ENCODE data around the gene ALDH1A3.

The ALDH1A3 gene

DNA sequence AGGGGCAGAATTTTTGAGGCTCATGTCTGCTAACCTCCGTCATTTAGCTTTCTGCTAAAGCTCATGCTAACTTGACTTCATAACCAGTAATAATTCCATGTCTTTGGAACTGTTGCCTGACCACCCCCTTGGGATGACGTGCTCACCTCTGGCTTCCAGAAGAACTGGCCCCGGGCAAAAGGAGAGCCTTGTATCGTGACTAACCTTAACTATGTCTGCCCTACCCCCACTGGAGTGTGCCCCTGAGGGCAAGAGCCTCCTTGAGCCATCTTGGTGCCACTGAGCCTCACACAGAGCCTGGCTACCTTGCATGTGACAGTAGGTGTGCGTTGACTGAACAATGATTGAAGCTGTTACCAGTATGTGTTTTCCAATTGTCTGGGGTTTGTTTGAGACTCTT is 44.3 kb downstream of the ALDH1A3 start:
- DNase-seq (ENCODE audit: low read depth in 1 of 2, low spot score in 1 of 2): no peak

- no peak for DNase-seq (ENCODE audit: low read depth in 1 of 2, low spot score in 1 of 2)
Measured at GRCh38 chr15:100924436-100924835, 44.8 kb downstream of the ALDH1A3 start.

DNA sequence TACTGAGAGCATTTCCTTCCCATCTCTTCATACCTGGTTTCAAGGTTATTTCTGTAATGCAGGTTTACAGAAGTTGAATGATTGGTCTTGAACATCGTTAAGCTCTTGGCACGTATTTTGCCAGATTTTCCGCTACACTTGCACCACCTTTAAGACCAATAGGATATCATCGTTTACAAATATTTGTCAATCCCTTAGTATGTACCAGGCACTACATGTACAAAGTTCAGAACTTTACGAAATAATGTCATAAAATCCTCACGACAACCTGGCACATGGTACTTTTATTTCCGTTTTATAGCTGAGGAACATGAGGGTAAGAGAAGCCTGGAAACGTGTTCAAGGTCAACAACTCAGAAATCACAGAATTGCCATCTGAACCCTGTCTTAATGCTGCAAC is 45.8 kb downstream of the ALDH1A3 start:
- DNase-seq (ENCODE audit: low read depth in 1 of 2, low spot score in 1 of 2): no peak

DNA sequence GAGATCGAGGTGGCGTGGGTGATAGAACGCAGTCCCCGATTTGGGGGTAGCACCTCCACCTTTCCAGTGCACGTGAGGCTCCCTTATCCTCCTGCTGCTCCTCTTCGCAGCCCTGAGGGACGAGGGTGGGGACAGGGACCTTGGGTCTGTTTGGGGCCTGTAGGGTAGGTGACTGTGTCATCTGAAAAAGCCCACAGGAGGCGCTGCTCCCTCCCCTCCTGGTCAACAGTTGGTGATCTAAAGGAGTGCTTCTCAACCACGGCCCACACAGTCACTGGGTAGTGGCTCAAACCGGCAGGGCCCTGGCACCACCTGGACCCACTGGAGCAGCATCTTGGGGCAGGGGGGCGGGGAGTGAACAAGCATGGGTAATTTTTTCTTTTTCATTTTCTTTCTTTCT is 46.6 kb downstream of the ALDH1A3 start:
- no peak for DNase-seq (ENCODE audit: low read depth in 1 of 2, low spot score in 1 of 2)

- DNase-seq (ENCODE audit: low read depth in 1 of 2, low spot score in 1 of 2): no peak
Measured at GRCh38 chr15:100926971-100927756, 47.5 kb downstream of the ALDH1A3 start.

DNA sequence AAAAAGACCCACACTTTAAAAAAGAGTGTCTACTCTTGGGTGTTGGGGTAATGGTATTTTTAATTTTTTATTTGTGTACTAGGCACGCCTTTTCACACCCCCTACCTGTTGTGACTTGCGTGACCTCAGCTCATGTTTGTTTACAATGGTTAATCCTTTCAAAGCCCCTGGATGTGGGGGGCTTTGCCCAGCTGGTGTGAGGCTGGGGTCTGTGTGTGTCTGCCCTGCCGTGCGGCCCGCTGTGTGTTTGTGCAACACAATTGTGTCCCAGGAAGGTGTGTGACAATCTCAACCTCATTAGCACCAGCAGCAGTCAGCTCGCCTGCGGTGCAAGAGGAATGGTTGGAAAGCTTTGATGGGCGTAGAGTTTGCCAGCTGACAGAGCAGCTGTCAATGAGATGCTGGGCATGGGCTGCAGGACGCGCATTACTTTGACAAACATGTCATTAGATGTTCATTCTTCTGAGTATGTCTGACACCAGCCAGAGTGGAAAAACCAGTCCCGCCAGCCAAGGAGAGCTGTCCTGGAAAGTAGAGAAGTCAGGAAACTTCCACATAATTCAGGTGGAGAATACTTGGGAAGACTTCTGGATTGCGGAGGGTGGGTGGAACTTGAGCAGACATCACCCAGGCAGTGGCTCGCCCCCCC is 49.1 kb downstream of the ALDH1A3 start:
- no peak for DNase-seq (ENCODE audit: low read depth in 1 of 2, low spot score in 1 of 2)

DNA sequence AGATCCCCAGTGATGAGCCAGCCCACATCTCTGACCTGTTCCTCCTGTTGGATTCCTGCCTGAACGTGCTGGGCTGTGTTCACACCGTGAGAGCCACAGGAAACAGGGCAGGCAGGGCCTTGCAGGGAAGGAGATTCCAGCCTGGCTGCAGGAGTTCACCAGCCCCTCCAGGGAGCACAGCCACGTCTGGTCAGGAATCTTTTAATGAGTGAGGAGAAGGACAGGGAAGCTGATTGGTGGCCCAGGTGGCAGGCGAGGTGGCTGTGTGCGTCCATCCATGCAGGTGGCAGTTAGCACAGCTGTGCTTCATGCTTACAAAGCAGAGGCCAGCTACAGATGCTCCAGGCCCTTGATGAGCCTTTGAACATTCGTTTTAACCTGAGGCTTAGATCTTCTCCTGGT is 50.0 kb downstream of the ALDH1A3 start:
- no peak for DNase-seq (ENCODE audit: low read depth in 1 of 2, low spot score in 1 of 2)

DNA sequence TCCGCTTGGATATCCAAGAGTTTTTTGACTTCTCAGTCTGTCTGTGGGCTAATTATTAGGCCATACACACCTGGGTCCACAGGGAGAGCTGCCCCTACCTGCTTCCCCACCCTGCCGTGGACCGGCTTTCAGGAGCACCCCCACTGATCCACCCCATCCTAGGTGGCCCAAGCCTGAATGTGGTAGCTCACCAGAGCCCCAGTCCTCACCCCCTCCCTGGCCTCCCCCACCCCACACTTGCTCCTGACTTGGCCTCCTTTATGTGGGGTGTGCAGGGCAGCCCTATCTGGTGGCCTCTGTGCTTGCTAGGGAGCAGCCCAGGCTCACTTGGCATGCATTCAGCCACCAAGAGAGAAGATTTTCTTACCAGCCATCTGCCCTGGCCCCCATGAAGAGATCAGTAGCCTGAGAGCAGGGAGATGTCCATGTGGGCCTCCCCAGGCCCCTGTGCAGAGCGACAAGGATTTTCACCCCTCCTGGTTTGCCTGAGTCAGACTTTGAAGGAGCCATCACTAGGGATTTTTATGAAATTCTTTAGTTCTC is 50.7 kb downstream of the ALDH1A3 start:
- DNase-seq (ENCODE audit: low read depth in 1 of 2, low spot score in 1 of 2): no peak

DNA sequence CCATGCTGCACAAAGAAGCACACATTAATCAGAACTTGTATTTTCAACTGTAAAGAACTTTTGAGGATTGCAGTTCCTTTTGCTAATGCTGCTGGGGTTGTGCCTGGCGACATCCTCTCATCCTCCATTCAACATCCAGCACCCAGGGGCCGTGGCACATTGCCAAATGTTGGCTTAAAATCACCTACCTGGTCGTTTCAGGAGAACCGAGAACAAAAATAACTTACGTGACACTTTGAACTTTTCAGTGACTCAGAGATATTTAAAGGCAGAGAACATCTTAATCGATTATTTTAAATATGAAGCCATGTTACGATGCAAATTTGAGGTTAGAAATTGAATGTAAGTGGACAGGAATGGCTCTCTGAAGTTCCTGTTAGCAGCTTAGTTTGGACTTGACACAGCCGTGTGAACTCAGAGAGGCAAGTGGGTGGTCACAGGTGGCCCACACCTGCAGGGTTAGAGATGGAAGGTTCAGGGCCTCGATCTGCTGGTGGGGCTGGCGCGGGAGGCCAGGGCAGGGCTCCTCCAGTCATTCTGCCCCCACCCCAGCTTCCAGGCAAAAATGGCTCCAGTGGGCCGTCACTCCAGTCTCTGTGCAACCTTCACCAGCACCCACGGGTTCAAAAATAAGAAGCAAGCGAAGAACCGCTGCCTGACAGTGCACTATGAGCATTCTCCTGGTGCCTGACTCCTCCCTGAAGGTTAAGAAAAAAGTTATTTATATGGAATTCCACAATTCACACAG is 51.7 kb downstream of the ALDH1A3 start:
- no peak for DNase-seq (ENCODE audit: low read depth in 1 of 2, low spot score in 1 of 2)

DNA sequence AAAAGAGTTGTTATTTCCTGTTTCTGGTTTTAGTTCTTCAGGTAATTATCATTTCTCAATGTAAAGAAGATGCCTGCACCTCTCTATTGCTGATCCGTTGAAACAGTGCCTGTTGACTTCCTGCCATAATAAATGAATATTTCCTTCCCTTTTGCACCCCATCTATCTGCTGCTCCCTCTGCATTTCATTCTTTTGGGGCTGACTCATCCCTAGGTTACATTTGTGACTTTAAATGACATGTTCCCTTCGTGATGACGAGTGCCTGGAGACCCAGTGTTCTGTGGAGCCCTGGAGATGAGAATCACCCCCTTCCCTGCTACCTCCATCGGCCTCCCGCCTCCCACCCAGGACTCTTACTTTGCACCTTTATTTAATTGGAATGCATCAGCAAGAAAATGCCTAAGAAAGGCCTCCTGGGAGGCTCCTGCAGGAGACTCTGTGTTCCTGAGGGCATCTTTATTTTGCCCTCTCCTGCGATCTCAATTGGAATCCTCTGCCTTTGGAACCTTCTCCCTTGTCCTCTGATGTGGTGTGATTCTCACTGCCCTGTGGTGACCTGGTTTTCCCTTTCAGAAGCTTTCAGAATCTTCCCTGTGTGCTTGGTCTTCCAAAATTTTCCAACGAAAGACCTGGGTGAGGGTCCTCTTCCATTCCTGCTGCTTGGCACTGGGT is 53.2 kb downstream of the ALDH1A3 start:
- DNase-seq (ENCODE audit: low read depth in 1 of 2, low spot score in 1 of 2): no peak

GRCh38 chr15:100934166-100934565 is 54.5 kb downstream of the ALDH1A3 start:
- DNase-seq (ENCODE audit: low read depth in 1 of 2, low spot score in 1 of 2): no peak

GRCh38 chr15:100934726-100935125 is 55.1 kb downstream of the ALDH1A3 start:
- no peak for DNase-seq (ENCODE audit: low read depth in 1 of 2, low spot score in 1 of 2)

- DNase-seq (ENCODE audit: low read depth in 1 of 2, low spot score in 1 of 2): no peak
Measured at GRCh38 chr15:100937171-100937570, 57.5 kb downstream of the ALDH1A3 start.

- no peak for DNase-seq (ENCODE audit: low read depth in 1 of 2, low spot score in 1 of 2)
Measured at GRCh38 chr15:100939791-100940190, 60.2 kb downstream of the ALDH1A3 start.

GRCh38 chr15:100940767-100941379 is 61.2 kb downstream of the ALDH1A3 start:
- no peak for DNase-seq (ENCODE audit: low read depth in 1 of 2, low spot score in 1 of 2)

GRCh38 chr15:100941536-100941935 is 61.9 kb downstream of the ALDH1A3 start:
- DNase-seq (ENCODE audit: low read depth in 1 of 2, low spot score in 1 of 2): no peak

DNA sequence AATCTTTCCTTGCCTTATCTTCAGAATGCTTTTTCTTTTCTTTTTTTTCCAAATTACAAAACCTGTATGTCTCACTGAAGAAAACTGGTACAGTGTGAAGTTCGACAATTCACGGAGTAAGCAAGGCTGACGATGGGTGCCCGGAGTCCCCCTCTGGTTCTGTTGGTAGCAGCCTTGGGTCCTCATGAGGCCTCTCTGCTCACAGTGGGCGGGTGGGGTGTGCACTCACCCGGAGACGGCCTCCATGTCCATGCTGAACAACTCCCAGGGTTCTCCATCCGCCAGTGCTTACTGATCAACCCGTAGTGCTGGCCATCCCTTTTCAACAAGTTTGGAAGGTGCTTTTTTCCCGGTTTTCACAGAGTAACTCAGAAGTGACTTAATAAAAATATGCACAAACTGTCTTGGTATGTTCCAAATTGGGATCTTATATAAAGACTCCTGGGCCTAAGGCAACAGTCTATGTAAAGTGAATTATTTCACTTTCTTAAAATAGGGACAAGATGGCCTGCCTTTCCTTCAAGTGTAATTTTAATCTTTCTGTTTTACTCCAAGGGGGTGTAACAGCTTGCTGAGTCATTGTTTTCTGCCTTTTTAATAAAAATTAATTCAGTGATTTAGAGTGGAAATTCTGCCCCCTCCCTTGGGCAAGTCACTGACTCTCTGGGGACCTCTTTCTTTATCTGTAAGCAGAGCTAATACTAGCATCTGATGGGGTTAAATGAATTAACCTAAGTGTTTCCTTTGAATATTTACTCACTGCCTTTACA is 63.2 kb downstream of the ALDH1A3 start:
- no peak for DNase-seq (ENCODE audit: low read depth in 1 of 2, low spot score in 1 of 2)

DNA sequence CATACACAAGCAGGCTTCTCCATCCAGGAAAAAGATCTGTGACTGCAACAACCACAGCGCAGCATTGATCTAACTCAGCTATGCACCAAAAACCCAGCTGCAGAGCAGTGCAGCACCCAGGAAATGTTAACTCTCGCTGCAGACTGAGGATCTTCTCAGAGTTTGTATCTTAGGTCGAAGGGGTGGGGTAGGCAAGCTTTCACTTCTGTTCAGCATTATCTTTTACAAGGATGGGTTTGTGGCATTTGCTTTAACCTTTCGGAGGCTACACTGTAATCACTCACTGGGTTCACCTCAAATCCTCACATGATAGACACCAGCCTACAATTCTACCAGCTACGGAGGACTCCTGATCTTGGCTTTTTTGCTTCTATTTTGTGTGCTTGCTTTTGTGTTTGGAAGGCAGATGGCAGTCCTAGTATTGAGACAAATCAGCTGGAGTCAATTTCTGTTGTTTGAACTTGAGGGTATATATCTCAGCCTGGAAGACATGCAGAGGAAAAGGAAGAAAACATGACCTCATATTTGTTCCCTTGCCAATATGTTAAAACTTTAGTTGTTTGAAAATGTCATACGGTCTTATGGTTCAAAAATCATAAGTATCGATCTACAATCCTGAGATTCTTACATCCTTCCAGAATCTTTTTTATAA is 64.7 kb downstream of the ALDH1A3 start:
- no peak for DNase-seq (ENCODE audit: low read depth in 1 of 2, low spot score in 1 of 2)

- DNase-seq (ENCODE audit: low read depth in 1 of 2, low spot score in 1 of 2): no peak
Measured at GRCh38 chr15:100944986-100945385, 65.4 kb downstream of the ALDH1A3 start.

Measured in stimulated activated CD4-positive, alpha-beta T cell treated with anti-CD3 and anti-CD28 coated beads, Interleukin-15, amount 100 ng/mL, for 1 hour (primary cell).